ENCODE data around the gene EPB41L1.

DNA sequence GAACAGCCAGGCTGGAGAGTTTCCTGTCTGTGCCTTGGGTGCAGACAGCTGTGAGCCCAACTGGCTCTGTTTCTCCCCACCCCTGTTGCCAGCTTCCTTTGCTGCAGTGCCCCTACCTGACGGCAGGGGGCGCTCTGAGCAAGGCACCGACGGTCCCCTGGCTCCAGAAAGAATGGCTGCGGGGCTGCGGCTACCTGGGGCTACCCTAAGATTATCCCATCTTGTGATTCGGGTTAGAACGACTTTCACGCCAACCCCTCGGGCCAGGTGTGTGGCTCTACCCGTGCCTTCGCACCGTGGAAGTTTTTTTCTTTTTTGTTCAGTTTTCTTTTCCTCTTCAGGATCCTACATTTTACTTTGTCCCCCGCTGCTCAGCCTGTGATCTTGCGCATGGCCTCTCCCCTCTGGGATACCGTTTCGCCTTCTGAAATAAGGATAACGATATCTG lies 48.4 kb downstream of the EPB41L1 start:
- TF ChIP-seq, protein P1, sequence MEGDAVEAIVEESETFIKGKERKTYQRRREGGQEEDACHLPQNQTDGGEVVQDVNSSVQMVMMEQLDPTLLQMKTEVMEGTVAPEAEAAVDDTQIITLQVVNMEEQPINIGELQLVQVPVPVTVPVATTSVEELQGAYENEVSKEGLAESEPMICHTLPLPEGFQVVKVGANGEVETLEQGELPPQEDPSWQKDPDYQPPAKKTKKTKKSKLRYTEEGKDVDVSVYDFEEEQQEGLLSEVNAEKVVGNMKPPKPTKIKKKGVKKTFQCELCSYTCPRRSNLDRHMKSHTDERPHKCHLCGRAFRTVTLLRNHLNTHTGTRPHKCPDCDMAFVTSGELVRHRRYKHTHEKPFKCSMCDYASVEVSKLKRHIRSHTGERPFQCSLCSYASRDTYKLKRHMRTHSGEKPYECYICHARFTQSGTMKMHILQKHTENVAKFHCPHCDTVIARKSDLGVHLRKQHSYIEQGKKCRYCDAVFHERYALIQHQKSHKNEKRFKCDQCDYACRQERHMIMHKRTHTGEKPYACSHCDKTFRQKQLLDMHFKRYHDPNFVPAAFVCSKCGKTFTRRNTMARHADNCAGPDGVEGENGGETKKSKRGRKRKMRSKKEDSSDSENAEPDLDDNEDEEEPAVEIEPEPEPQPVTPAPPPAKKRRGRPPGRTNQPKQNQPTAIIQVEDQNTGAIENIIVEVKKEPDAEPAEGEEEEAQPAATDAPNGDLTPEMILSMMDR (IDR thresholded peaks at IDR 0.05): peak in 1 of 3 donors; percentile 71
- TF ChIP-seq POLR2A (IDR thresholded peaks at IDR 0.05): no peak

Data from lower leg skin (tissue), 3 donors.